HG03095 (cell line): ENCODE data around the gene SHISAL1.

ENCODE experiments used
- ATAC-seq: cut with Tn5 transposase; IDR thresholded peaks from one replicate; pipeline ENCODE4 v1.9.1; 2021; ENCODE audit warnings: moderate library complexity; ENCODE audit not compliant: unreplicated experiment

SHISAL1 gene

DNA sequence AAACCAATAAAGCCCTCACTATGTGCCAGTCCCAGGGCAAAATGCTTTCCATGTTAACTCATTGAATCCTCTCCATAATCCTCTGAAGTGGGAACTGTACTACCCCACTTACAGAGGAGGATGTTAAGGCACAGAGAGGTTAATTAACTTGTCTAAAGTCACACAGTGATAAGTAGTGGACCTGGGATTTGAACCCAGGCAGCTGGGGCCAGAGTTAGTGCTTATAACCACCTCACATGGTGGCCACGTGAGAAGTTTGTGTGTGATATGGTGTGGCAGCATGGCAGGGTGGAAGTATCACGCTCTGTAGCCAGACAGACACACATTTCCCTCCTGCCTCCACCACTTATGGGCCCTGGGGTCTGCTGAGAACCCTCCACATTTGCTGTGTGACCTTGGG is 115.5 kb downstream of the SHISAL1 start:
- ATAC-seq, result no peak

DNA sequence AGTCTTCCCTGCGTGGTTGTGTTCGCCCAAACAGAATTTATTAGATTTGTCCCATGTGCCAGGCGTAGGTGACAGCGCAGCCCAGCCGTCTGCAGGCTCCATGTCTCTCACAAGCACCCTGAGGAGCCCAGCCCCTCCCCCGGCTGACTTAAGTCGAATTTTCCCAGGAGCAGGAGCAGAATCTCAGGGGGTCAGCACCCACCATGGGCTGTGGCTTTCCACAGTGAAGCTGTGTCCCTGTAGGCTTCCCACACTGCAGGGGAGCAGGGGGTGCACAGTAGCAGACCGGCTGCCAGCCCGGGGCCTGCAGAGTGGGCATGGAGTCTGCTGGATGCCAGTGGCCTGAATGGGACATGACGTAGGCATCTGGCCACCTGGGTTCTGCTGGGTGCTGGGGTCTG is 116.0 kb downstream of the SHISAL1 start:
- no peak for ATAC-seq

- ATAC-seq, result no peak
These were observed 116.5 kb downstream of the SHISAL1 start for GRCh38 chr22:44196241-44196640.

DNA sequence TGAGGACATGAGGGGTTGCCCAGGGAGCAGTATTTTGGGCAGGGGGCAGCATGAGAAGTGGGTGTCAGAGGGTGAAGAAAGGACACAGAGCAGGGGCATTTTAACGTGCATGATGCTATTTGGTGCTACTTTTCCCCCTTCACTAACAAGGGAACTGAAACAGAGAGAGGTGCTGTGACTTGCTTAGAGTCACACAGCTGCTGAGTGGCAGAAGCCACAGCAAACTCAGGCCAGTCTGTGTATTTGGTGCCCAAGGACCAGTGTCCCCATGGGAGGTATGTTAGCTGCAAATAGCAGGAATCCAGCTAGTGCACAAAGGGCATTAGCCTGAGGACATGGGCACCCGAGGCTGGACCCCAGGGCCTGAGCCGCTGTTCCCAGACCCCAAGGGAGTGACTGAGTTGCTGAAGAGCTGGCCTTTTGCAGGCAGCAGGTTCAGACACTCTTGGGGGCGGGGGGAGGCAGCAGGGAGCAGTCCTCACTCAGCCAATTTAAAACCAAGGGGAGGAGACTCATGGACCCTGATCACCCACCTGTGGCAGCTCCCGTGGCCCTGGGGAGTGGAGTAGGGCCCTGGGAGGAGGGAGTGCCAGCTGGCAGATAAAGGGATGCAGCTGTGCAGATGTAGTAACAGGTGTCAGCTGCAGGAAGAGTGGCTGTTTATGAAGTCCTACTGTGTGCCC is 117.4 kb downstream of the SHISAL1 start:
- no peak for ATAC-seq

DNA sequence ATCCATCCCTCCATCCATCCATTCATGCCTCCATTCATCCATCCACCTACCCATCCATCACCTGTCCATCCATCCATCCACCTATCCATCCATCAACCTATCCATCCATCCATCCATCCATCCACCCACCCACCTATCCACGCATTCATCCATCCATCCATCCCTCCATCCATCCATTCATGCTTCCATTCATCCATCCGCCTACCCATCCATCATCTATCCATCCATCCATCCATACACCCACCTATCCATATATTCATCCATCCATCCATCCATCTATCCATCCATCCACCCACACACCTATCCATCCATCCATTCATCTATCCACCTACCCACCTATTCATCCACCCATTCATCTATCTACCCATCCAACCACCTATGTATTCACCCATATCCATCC is 118.2 kb downstream of the SHISAL1 start:
- no peak for ATAC-seq
